Panc1 (cell line): ENCODE results near the gene UGT2A3. TPM values are rescaled to one million over a fixed set of nuclear protein-coding genes. Genes with fewer than 3 reads are reported as not detected.
"Not testable (repeated sequence)": the region's sequence is repeated elsewhere in the genome, so short reads cannot be mapped to it uniquely, and the experiment has no call there.

Source experiments
- ATAC-seq: fragments of 200-7000 bp; cut with Tn5 transposase; 2 replicates; pipeline ENCODE4 v1.9.1; 2020; ENCODE audit warnings: mild to moderate bottlenecking, moderate library complexity
- BruUV-seq: library from RNA; stranded (reverse); fragments of 400-500 nt; replicated peaks from 2 replicates; lab custom pipeline; 2021; lab: Mats Ljungman, UMichigan
- CTCF ChIA-PET: fragments of 300-600 bp; sonication (Branson Sonifier 250); formaldehyde crosslinking; loops from one replicate; lab custom pipeline; 2022; ENCODE audit warnings: antibody characterized with exemption; lab: Charles Lee
- POLR2A ChIA-PET: fragments of 300-600 bp; sonication (Branson Sonifier 250); formaldehyde crosslinking; loops from one replicate; lab custom pipeline; 2022; ENCODE audit warnings: antibody characterized with exemption; lab: Charles Lee
- DNase-seq: peaks from one replicate; pipeline ENCODE4 v3.0.0-alpha.2; 2010; ENCODE audit warnings: low read depth, low spot score
- H3K27ac ChIP-seq: 2 replicates; pipeline ENCODE4 v1.5.1; 2011; ENCODE audit warnings: mild to moderate bottlenecking, low read length, inconsistent platforms
- H3K27me3 ChIP-seq: fragments of 200-500 bp; sonication (Bioruptor generic); 2 replicates; pipeline ENCODE4 v1.6.0; 2014; ENCODE audit warnings: low read length, inconsistent platforms; ENCODE audit not compliant: control insufficient read depth, insufficient read depth
- H3K36me3 ChIP-seq: fragments of 200-500 bp; sonication (Bioruptor generic); 2 replicates; pipeline ENCODE4 v1.5.1; 2014; ENCODE audit warnings: inconsistent platforms, mild to moderate bottlenecking, low read length, moderate library complexity; ENCODE audit not compliant: control insufficient read depth, insufficient read depth
- H3K4me1 ChIP-seq: 2 replicates; pipeline ENCODE4 v1.5.1; 2011; ENCODE audit warnings: inconsistent platforms, mild to moderate bottlenecking, low read length, moderate library complexity; ENCODE audit not compliant: control insufficient read depth, insufficient read depth
- H3K4me3 ChIP-seq, 2 experiments: 2 replicates each; pipeline ENCODE4 v1.5.1; 2011 to 2012; ENCODE audit warnings: low read depth in 2 of 2, low read length in 2 of 2, mild to moderate bottlenecking in 2 of 2, inconsistent platforms in 1 of 2, moderate library complexity in 1 of 2
- H3K9me3 ChIP-seq: fragments of 200-500 bp; sonication (Bioruptor generic); 2 replicates; pipeline ENCODE4 v1.5.1; 2014; ENCODE audit warnings: low read depth, mild to moderate bottlenecking, inconsistent platforms, low read length, moderate library complexity; ENCODE audit not compliant: control insufficient read depth, insufficient read depth
- POLR2AphosphoS5 ChIP-seq: IDR thresholded peaks from 2 replicates; pipeline ENCODE4 v1.6.1; 2012; ENCODE audit warnings: mild to moderate bottlenecking, low read depth, low read length, moderate library complexity
- SIN3A ChIP-seq: IDR thresholded peaks from 2 replicates; pipeline ENCODE4 v1.6.1; 2012; ENCODE audit warnings: low read depth, mild to moderate bottlenecking, low read length, moderate library complexity, borderline replicate concordance; ENCODE audit not compliant: insufficient read depth
- TCF7L2 ChIP-seq: IDR thresholded peaks from 2 replicates; pipeline ENCODE4 v1.6.1; 2011; ENCODE audit warnings: mild to moderate bottlenecking, low read depth, low read length, inconsistent platforms
- in situ Hi-C: cut with HindIII; loops from 2 replicates; pipeline ENCODE4 v1.10.0; 2016; ENCODE audit warnings: low sequenced_read_pairs, low pct_unique_long_range_greater_than_20kb
- intact Hi-C: fragments of 100-400 bp; cut with micrococcal nuclease; formaldehyde crosslinking; loops from one replicate; pipeline ENCODE4 v1.10.0; 2022; ENCODE audit not compliant: unreplicated experiment
- total RNA-seq: library from RNA; stranded (reverse); gene quantifications from one replicate; pipeline ENCODE4 v1.2.1, GENCODE V29; 2021; ENCODE audit not compliant: unreplicated experiment
- TF ChIP-seq, protein P1 (sequence below), 2 experiments: IDR thresholded peaks; 2 replicates each; pipeline ENCODE4 v1.6.1; 2011 to 2012; ENCODE audit warnings: low read depth in 2 of 2, control low read depth in 1 of 2, low read length in 1 of 2, mild to moderate bottlenecking in 1 of 2, moderate library complexity in 1 of 2; ENCODE audit not compliant: insufficient read depth in 1 of 2
- TF ChIP-seq, protein P2 (sequence below): fragments of 450-650 bp; IDR thresholded peaks from 2 replicates; pipeline ENCODE4 v1.5.1; 2017; ENCODE audit warnings: mild to moderate bottlenecking

UGT2A3 gene
- total RNA-seq, 1 experiment from 2014 or later = 0.05 TPM

DNA sequence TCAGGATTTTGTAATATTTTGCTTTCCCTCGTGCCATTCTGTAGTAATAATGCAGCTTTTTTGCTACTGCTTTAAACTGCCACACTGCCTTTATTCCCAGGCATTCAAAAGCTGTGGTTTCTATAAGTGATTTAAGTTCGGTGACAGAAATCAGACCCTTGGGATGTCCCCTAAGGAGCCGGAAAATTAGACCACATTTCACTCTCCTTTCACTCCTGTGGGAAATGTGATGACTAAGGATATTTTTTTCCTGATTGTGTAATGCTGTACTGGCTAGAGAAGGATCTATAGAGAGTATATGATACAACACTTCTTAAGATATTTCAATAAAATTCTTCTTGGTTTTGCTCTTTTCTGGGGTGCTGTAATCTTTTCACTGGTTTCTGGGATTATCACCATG lies 24.4 kb downstream of the UGT2A3 start:
- TF ChIP-seq POLR2AphosphoS5 (no peak), TCF7L2 (no peak), SIN3A (no peak)
- TF ChIP-seq, protein P1, sequence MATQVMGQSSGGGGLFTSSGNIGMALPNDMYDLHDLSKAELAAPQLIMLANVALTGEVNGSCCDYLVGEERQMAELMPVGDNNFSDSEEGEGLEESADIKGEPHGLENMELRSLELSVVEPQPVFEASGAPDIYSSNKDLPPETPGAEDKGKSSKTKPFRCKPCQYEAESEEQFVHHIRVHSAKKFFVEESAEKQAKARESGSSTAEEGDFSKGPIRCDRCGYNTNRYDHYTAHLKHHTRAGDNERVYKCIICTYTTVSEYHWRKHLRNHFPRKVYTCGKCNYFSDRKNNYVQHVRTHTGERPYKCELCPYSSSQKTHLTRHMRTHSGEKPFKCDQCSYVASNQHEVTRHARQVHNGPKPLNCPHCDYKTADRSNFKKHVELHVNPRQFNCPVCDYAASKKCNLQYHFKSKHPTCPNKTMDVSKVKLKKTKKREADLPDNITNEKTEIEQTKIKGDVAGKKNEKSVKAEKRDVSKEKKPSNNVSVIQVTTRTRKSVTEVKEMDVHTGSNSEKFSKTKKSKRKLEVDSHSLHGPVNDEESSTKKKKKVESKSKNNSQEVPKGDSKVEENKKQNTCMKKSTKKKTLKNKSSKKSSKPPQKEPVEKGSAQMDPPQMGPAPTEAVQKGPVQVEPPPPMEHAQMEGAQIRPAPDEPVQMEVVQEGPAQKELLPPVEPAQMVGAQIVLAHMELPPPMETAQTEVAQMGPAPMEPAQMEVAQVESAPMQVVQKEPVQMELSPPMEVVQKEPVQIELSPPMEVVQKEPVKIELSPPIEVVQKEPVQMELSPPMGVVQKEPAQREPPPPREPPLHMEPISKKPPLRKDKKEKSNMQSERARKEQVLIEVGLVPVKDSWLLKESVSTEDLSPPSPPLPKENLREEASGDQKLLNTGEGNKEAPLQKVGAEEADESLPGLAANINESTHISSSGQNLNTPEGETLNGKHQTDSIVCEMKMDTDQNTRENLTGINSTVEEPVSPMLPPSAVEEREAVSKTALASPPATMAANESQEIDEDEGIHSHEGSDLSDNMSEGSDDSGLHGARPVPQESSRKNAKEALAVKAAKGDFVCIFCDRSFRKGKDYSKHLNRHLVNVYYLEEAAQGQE (IDR thresholded peaks at IDR 0.05; ENCODE audit: insufficient read depth in 1 of 2, low read depth in 2 of 2, low read length in 1 of 2) = no peak
- TF ChIP-seq, protein P2, sequence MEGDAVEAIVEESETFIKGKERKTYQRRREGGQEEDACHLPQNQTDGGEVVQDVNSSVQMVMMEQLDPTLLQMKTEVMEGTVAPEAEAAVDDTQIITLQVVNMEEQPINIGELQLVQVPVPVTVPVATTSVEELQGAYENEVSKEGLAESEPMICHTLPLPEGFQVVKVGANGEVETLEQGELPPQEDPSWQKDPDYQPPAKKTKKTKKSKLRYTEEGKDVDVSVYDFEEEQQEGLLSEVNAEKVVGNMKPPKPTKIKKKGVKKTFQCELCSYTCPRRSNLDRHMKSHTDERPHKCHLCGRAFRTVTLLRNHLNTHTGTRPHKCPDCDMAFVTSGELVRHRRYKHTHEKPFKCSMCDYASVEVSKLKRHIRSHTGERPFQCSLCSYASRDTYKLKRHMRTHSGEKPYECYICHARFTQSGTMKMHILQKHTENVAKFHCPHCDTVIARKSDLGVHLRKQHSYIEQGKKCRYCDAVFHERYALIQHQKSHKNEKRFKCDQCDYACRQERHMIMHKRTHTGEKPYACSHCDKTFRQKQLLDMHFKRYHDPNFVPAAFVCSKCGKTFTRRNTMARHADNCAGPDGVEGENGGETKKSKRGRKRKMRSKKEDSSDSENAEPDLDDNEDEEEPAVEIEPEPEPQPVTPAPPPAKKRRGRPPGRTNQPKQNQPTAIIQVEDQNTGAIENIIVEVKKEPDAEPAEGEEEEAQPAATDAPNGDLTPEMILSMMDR = no peak
- DNase-seq = no peak
- ChIA-PET CTCF (no interaction called here), POLR2A (no interaction called here)
- Histone ChIP-seq H3K36me3 (no peaks in the 10 kb centered on the region), H3K27ac (no peak overlapping the region), H3K4me3 (no peak overlapping the region), H3K4me1 (no peaks in the 10 kb centered on the region), H3K9me3 (no peaks in the 10 kb centered on the region), H3K27me3 (no peaks in the 10 kb centered on the region)
- intact Hi-C loops = no loop called here
- BruUV-seq = no TSS peak
- in situ Hi-C loops = no loop called here
- no peak for ATAC-seq

GRCh38 chr4:68922202-68922601 lies 29.4 kb downstream of the UGT2A3 start:
- H3K27ac ChIP-seq, in situ Hi-C loops, intact Hi-C loops, DNase-seq, H3K9me3 ChIP-seq, BruUV-seq, POLR2A ChIA-PET, H3K27me3 ChIP-seq, H3K4me1 ChIP-seq, H3K36me3 ChIP-seq, H3K4me3 ChIP-seq, ATAC-seq, CTCF ChIA-PET: not testable (repeated sequence)

GRCh38 chr4:68921051-68921450 lies 30.6 kb downstream of the UGT2A3 start:
- H3K36me3 ChIP-seq = no peaks in the 10 kb centered on the region
- no peaks in the 10 kb centered on the region for H3K9me3 ChIP-seq
- H3K27me3 ChIP-seq = no peaks in the 10 kb centered on the region
- no TSS peak for BruUV-seq
- H3K4me1 ChIP-seq = no peaks in the 10 kb centered on the region
- ATAC-seq (no peak), DNase-seq (no peak)
- no peak overlapping the region for H3K27ac ChIP-seq
- no peak overlapping the region for H3K4me3 ChIP-seq
- intact Hi-C loops = no loop called here
- TF ChIP-seq TCF7L2 (no peak), POLR2AphosphoS5 (no peak), SIN3A (no peak)
- TF ChIP-seq, protein P2 = no peak
- TF ChIP-seq, protein P1 (IDR thresholded peaks at IDR 0.05; ENCODE audit: insufficient read depth in 1 of 2, low read depth in 2 of 2, low read length in 1 of 2) = no peak
- POLR2A ChIA-PET = no interaction called here
- CTCF ChIA-PET = no interaction called here
- in situ Hi-C loops = no loop called here
